H1 (cell line): Measurements from ENCODE around the gene ALG6. TPM values are rescaled to one million over a fixed set of nuclear protein-coding genes. Genes with fewer than 3 reads are reported as not detected.

ENCODE experiments used
- CHD2 ChIP-seq: IDR thresholded peaks from 2 replicates; pipeline ENCODE4 v1.6.1; 2012; ENCODE audit warnings: low read length, improper control_type of control experiment
- CTBP2 ChIP-seq: IDR thresholded peaks from 2 replicates; pipeline ENCODE4 v1.7.0; 2011; ENCODE audit warnings: borderline replicate concordance, mild to moderate bottlenecking, moderate library complexity, mixed read lengths, low read length; ENCODE audit not compliant: insufficient read depth, insufficient read length
- HDAC2 ChIP-seq, 2 experiments: fragments of 300-600 bp in 1 of 2; sonication (generic) in 1 of 2; IDR thresholded peaks; 2 replicates each; pipeline ENCODE4 v1.6.1; 2011 to 2012; ENCODE audit warnings: low read depth in 2 of 2, low read length in 2 of 2, mild to moderate bottlenecking in 2 of 2, moderate library complexity in 2 of 2, borderline replicate concordance in 1 of 2, inconsistent platforms in 1 of 2
- RNF2 ChIP-seq: fragments of 200-900, 300-1000 bp; sonication (generic); IDR thresholded peaks from 2 replicates; pipeline ENCODE4 v1.7.1; 2016; ENCODE audit warnings: borderline replicate concordance, low read depth, mild to moderate bottlenecking, antibody characterized with exemption, low read length; ENCODE audit not compliant: poor library complexity, severe bottlenecking; ENCODE audit errors: missing control alignments
- TCF12 ChIP-seq: IDR thresholded peaks from 2 replicates; pipeline ENCODE4 v1.6.1; 2011; ENCODE audit warnings: low read depth, mild to moderate bottlenecking, low read length
- polyA plus RNA-seq, 7 experiments: library from polyadenylated mRNA; depleted of rRNA in 3 of 7; stranded (reverse) in 5 of 7; unstranded in 2 of 7; fragments of >200 nt in 5 of 7; fragments of 200-250 nt in 2 of 7; gene quantifications; 1 replicate in 5 of 7; 2 replicates in 1 of 7; 4 replicates in 1 of 7; pipeline versions ENCODE4 v1.2.1 to v1.2.3, GENCODE V29; 2011 to 2013; ENCODE audit warnings: missing spikeins in 2 of 7, mixed read lengths in 2 of 7
- total RNA-seq: library from RNA; stranded (reverse); fragmentation: NEBNext Ultra II Directional; extraction: Animal tissue kit (Norgen Biotek cat#: 25700); gene quantifications from 2 replicates; pipeline ENCODE4 v1.2.1, GENCODE V29; 2021
- TF ChIP-seq, protein P1 (sequence below): IDR thresholded peaks from 2 replicates; pipeline ENCODE4 v1.6.1; 2011; ENCODE audit warnings: low read depth, mild to moderate bottlenecking, low read length; ENCODE audit not compliant: insufficient read depth

ALG6 gene
- total and polyA plus RNA-seq, 2 of the 8 experiments (the other 6 are each of a cell fraction or from before 2014, with no cell fraction given): 17.8 to 26.8 TPM

GRCh38 chr1:63414691-63415365, 47.4 kb downstream of the ALG6 start (continued):
- TF ChIP-seq, protein P1, sequence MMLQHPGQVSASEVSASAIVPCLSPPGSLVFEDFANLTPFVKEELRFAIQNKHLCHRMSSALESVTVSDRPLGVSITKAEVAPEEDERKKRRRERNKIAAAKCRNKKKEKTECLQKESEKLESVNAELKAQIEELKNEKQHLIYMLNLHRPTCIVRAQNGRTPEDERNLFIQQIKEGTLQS: no peak
- TF ChIP-seq CTBP2: no peak
- TF ChIP-seq RNF2: no peak
- no peak for TF ChIP-seq TCF12
- TF ChIP-seq CHD2: no peak
- no peak for TF ChIP-seq HDAC2 (IDR thresholded peaks at IDR 0.05; ENCODE audit: borderline replicate concordance in 1 of 2, low read depth in 2 of 2, low read length in 2 of 2)
- TF ChIP-seq, all 59 proteins: peak for 0
